Measurements from ENCODE around the gene NOD2. TPM values are rescaled to one million over a fixed set of nuclear protein-coding genes. Genes with fewer than 3 reads are reported as not detected.
A peak's percentile ranks its signal among the peaks of the same experiment; 100 is the strongest.

The NOD2 gene
- total RNA-seq, 4 donors from 2014 or later, result 33.8 to 66.2 (median 48.6) TPM

GRCh38 chr16:50737420-50737959 is 44.1 kb downstream of the NOD2 start:
- Histone ChIP-seq H3K4me3 (no peak overlapping the region), H3K36me3 (no peaks in the 10 kb centered on the region), H3K27ac (no peak overlapping the region), H3K9me3 (no peaks in the 10 kb centered on the region), H3K4me1 (peaks cover 8% of the 10 kb centered on the region), H3K27me3 (no peaks in the 10 kb centered on the region)
- TF ChIP-seq POLR2A (IDR thresholded peaks at IDR 0.05), result no peak
- TF ChIP-seq EP300 (IDR thresholded peaks at IDR 0.05), result no peak
- no peak for TF ChIP-seq CTCF (IDR thresholded peaks at IDR 0.05)
- no peak for TF ChIP-seq POLR2AphosphoS5 (IDR thresholded peaks at IDR 0.05)
- WGBS, result 95% methylated on average over 1 of the region's 1 CpG
- no peak for DNase-seq (ENCODE audit: low spot score in 2 of 2)

- H3K4me1 ChIP-seq, result peaks cover 19% of the 10 kb centered on the region
- TF ChIP-seq POLR2A (IDR thresholded peaks at IDR 0.05) (no peak), POLR2AphosphoS5 (IDR thresholded peaks at IDR 0.05) (no peak)
- WGBS, result 95% methylated on average over 1 of the region's 1 CpG
- H3K36me3 ChIP-seq, result no peaks in the 10 kb centered on the region
- H3K27ac ChIP-seq, result no peak overlapping the region
- no peaks in the 10 kb centered on the region for H3K27me3 ChIP-seq
- no peak overlapping the region for H3K4me3 ChIP-seq
- DNase-seq (ENCODE audit: low spot score in 2 of 2), result no peak
- no peaks in the 10 kb centered on the region for H3K9me3 ChIP-seq
These were observed 45.6 kb downstream of the NOD2 start for GRCh38 chr16:50739031-50739430.

- TF ChIP-seq POLR2A (IDR thresholded peaks at IDR 0.05) (no peak), CTCF (IDR thresholded peaks at IDR 0.05) (no peak), POLR2AphosphoS5 (IDR thresholded peaks at IDR 0.05) (no peak), EP300 (IDR thresholded peaks at IDR 0.05) (no peak)
- Histone ChIP-seq H3K27me3 (no peaks in the 10 kb centered on the region), H3K4me3 (no peak overlapping the region), H3K9me3 (no peaks in the 10 kb centered on the region), H3K27ac (peak overlapping the region; percentile 81), H3K4me1 (peaks cover 29% of the 10 kb centered on the region), H3K36me3 (no peaks in the 10 kb centered on the region)
- DNase-seq (ENCODE audit: low spot score in 2 of 2), result no peak
- 44% methylated on average over 1 of the region's 1 CpG for WGBS
These were observed 47.3 kb downstream of the NOD2 start for GRCh38 chr16:50740736-50741135.

GRCh38 chr16:50741225-50741780 is 47.9 kb downstream of the NOD2 start:
- peaks cover 31% of the 10 kb centered on the region for H3K4me1 ChIP-seq
- H3K27ac ChIP-seq, result peak overlapping the region; percentile 81
- peak overlapping the region; percentile 95 for H3K4me3 ChIP-seq
- TF ChIP-seq CTCF (IDR thresholded peaks at IDR 0.05), result no peak
- TF ChIP-seq EP300 (IDR thresholded peaks at IDR 0.05), result no peak
- TF ChIP-seq POLR2A (IDR thresholded peaks at IDR 0.05), result no peak
- peak in 1 of 3 donors; percentile 10 for TF ChIP-seq POLR2AphosphoS5 (IDR thresholded peaks at IDR 0.05)
- 5% methylated on average over 21 of the region's 21 CpGs for WGBS
- H3K36me3 ChIP-seq, result no peaks in the 10 kb centered on the region
- DNase-seq (ENCODE audit: low spot score in 2 of 2), result peak in 1 of 2 donors; percentile 76
- no peaks in the 10 kb centered on the region for H3K27me3 ChIP-seq
- H3K9me3 ChIP-seq, result no peaks in the 10 kb centered on the region

- TF ChIP-seq POLR2A (IDR thresholded peaks at IDR 0.05), result peak; percentile 62 to 68
- TF ChIP-seq EP300 (IDR thresholded peaks at IDR 0.05), result no peak
- peak in 2 of 3 donors; percentile 35 to 36 for TF ChIP-seq POLR2AphosphoS5 (IDR thresholded peaks at IDR 0.05)
- Histone ChIP-seq H3K9me3 (no peaks in the 10 kb centered on the region), H3K27me3 (no peaks in the 10 kb centered on the region), H3K27ac (peak within 1 kb of the TSS; percentile 93), H3K4me1 (peaks cover 33% of the 10 kb centered on the region), H3K4me3 (peak within 1 kb of the TSS; percentile 95), H3K36me3 (no peaks in the 10 kb centered on the region)
- peak; percentile 100 for DNase-seq (ENCODE audit: low spot score in 2 of 2)
- 0% methylated on average over 6 of the region's 93 CpGs for WGBS
These were observed 48.6 kb downstream of the NOD2 start, which contains the start of gene CYLD for GRCh38 chr16:50741781-50742575. CYLD (plus strand) TSS chr16:50742086; CDS start chr16:50749699, 7,613 bp downstream.

Measured in suprapubic skin (tissue), 4 donors.